ENCODE results near the gene ARL2. TPM values are rescaled to one million over a fixed set of nuclear protein-coding genes. Genes with fewer than 3 reads are reported as not detected.

ARL2 gene
- total RNA-seq, 3 donors from 2014 or later, result 84.9 to 104 (median 104) TPM

- H3K4me1 Mint-ChIP-seq (ENCODE audit: low read depth), result peaks cover 24% of the 10 kb centered on the region
- H3K9me3 Mint-ChIP-seq, result no peaks in the 10 kb centered on the region
- no peaks in the 10 kb centered on the region for H3K27me3 Mint-ChIP-seq (ENCODE audit: low read depth)
- DNase-seq (no peak), ATAC-seq (no peak)
- peaks cover 4% of the 10 kb centered on the region for H3K36me3 Mint-ChIP-seq (ENCODE audit: insufficient read depth)
- no peak overlapping the region for H3K4me3 Mint-ChIP-seq
These were observed 31.8 kb downstream of the ARL2 start for GRCh38 chr11:65045728-65046127.

DNA sequence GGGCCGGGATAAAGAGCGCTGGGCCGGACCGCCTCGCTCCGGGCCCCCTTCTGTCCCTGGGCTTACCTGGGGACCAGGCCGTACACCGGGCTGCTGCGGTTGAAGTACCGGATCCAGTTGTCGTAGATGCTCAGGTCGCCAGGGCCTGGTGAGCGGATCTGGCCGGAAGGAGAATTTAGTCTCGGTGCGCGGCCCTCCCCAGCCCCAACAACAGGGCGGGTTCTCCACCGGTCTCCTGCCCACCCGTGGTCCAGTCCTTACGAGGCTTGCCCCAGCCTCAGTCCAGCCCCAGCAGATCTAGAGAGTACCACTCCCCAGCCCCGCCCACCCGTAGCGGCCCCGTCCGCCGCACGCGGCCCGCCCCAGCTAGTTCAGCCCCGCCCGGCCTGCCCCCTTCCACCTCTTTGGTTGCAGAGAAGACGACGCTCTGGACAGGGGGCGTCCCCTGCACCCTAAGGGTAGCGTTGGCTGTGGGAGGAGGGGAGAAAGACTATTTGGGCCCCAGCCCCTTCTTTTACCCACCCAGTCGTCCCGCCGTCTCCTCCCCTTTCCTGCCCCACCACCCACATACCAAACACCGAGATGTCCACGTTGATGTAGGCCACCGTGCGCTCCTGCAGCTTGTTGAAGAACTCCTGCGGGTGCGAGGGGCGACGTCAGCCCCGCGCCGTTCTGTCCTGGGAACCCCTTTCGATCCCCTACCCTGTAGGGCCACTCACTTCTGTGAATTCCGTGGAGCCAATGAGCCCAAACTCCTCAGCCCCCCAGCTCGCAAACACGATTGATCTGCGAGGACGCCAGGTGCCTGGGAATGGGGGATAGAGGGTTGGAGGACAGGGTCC is 33.8 kb downstream of the ARL2 start:
- peak overlapping the region; percentile 79 for H3K4me3 Mint-ChIP-seq
- peaks cover 20% of the 10 kb centered on the region for H3K4me1 Mint-ChIP-seq (ENCODE audit: low read depth)
- ATAC-seq (peak; percentile 66 to 74), DNase-seq (no peak)
- H3K36me3 Mint-ChIP-seq (ENCODE audit: insufficient read depth), result peaks cover 4% of the 10 kb centered on the region
- no peaks in the 10 kb centered on the region for H3K9me3 Mint-ChIP-seq
- H3K27me3 Mint-ChIP-seq (ENCODE audit: low read depth), result no peaks in the 10 kb centered on the region

- DNase-seq (no peak), ATAC-seq (no peak)
- Mint-ChIP-seq H3K9me3 (no peaks in the 10 kb centered on the region), H3K36me3 (ENCODE audit: insufficient read depth) (no peaks in the 10 kb centered on the region), H3K27me3 (ENCODE audit: low read depth) (no peaks in the 10 kb centered on the region), H3K4me3 (no peak overlapping the region), H3K4me1 (ENCODE audit: low read depth) (peaks cover 28% of the 10 kb centered on the region)
These were observed 37.5 kb downstream of the ARL2 start for GRCh38 chr11:65051398-65051858.

GRCh38 chr11:65053827-65054508 is 40.0 kb downstream of the ARL2 start:
- Mint-ChIP-seq H3K4me3 (peak overlapping the region; percentile 29), H3K9me3 (no peaks in the 10 kb centered on the region), H3K36me3 (ENCODE audit: insufficient read depth) (no peaks in the 10 kb centered on the region), H3K4me1 (ENCODE audit: low read depth) (peaks cover 13% of the 10 kb centered on the region), H3K27me3 (ENCODE audit: low read depth) (no peaks in the 10 kb centered on the region)
- ATAC-seq (peak; percentile 27 to 32), DNase-seq (no peak)

- H3K9me3 Mint-ChIP-seq, result no peaks in the 10 kb centered on the region
- H3K27me3 Mint-ChIP-seq (ENCODE audit: low read depth), result no peaks in the 10 kb centered on the region
- H3K4me3 Mint-ChIP-seq, result no peak overlapping the region
- ATAC-seq, result no peak
- H3K36me3 Mint-ChIP-seq (ENCODE audit: insufficient read depth), result no peaks in the 10 kb centered on the region
- no peak for DNase-seq
- H3K4me1 Mint-ChIP-seq (ENCODE audit: low read depth), result peaks cover 13% of the 10 kb centered on the region
These were observed 41.6 kb downstream of the ARL2 start for GRCh38 chr11:65055538-65055937.

DNA sequence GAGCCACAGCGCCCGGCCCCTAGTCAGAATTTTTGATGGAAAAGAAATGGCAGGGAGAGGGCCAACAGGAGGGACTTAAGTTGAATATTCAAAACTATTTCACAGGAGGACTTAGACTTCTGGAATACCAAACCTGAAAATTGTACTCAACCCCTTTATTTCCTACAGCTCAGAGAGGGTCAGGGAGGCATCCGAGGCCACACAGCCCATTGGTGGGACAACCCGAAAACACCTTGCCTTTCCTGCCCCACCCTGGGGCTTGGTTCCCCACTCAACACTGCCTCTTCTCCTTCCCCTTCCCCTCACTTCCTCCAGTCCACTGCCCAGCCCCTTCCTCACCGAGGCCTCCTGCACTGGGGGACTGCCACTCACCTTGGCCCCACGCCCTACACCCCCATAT is 43.0 kb downstream of the ARL2 start:
- Mint-ChIP-seq H3K4me3 (no peak overlapping the region), H3K9me3 (no peaks in the 10 kb centered on the region)

GRCh38 chr11:65057526-65057925 is 43.6 kb downstream of the ARL2 start:
- ATAC-seq, result no peak
- Mint-ChIP-seq H3K4me3 (no peak overlapping the region), H3K36me3 (ENCODE audit: insufficient read depth) (no peaks in the 10 kb centered on the region), H3K9me3 (no peaks in the 10 kb centered on the region), H3K27me3 (ENCODE audit: low read depth) (peaks cover 3% of the 10 kb centered on the region), H3K4me1 (ENCODE audit: low read depth) (peaks cover 13% of the 10 kb centered on the region)
- DNase-seq, result no peak

More for the DNA sequence above, 43.0 kb downstream of the ARL2 start:
- Mint-ChIP-seq H3K27me3 (ENCODE audit: low read depth) (peaks cover under 1% of the 10 kb centered on the region), H3K36me3 (ENCODE audit: insufficient read depth) (no peaks in the 10 kb centered on the region), H3K4me1 (ENCODE audit: low read depth) (peaks cover 13% of the 10 kb centered on the region)
- DNase-seq, result no peak
- ATAC-seq, result no peak

DNA sequence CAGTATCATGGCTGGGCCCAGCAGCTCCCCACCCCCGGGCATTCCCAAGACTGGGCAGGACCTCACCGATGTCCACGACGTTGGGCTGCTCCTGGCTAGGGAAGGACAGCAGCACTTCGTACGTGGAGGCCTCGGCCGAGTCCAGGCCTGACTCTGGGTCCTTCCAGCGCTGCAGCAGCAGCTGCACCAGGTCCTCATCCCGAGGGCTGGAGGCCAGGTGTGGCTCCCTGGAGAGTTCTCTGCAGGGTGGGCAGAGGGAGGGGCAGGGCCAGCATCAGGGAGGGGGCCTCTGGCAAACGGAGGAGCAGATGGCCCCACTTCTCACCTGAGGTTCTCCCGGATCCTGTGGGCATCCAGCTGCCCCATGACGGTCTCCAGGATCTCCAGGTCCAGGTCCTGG is 44.1 kb downstream of the ARL2 start:
- Mint-ChIP-seq H3K4me3 (no peak overlapping the region), H3K9me3 (no peaks in the 10 kb centered on the region), H3K27me3 (ENCODE audit: low read depth) (peaks cover 3% of the 10 kb centered on the region), H3K36me3 (ENCODE audit: insufficient read depth) (no peaks in the 10 kb centered on the region), H3K4me1 (ENCODE audit: low read depth) (peaks cover 13% of the 10 kb centered on the region)
- DNase-seq, result no peak
- no peak for ATAC-seq

- ATAC-seq (no peak), DNase-seq (no peak)
- peaks cover 10% of the 10 kb centered on the region for H3K4me1 Mint-ChIP-seq (ENCODE audit: low read depth)
- no peaks in the 10 kb centered on the region for H3K9me3 Mint-ChIP-seq
- no peaks in the 10 kb centered on the region for H3K36me3 Mint-ChIP-seq (ENCODE audit: insufficient read depth)
- no peak within 1 kb of the TSS for H3K4me3 Mint-ChIP-seq
- H3K27me3 Mint-ChIP-seq (ENCODE audit: low read depth), result peaks cover 3% of the 10 kb centered on the region
These were observed 44.6 kb downstream of the ARL2 start, which contains the start of gene NAALADL1 for GRCh38 chr11:65058419-65059054. TSS of gene NAALADL1 (minus strand) at chr11:65058553. CDS start at chr11:65058521, 32 bp downstream.

- DNase-seq, result no peak
- H3K4me1 Mint-ChIP-seq (ENCODE audit: low read depth), result peaks cover under 1% of the 10 kb centered on the region
- no peaks in the 10 kb centered on the region for H3K9me3 Mint-ChIP-seq
These were observed 45.6 kb downstream of the ARL2 start for GRCh38 chr11:65059523-65059922.

GRCh38 chr11:65059959-65060824 is 46.2 kb downstream of the ARL2 start:
- Mint-ChIP-seq H3K36me3 (ENCODE audit: insufficient read depth) (no peaks in the 10 kb centered on the region), H3K4me3 (no peak overlapping the region), H3K9me3 (no peaks in the 10 kb centered on the region), H3K4me1 (ENCODE audit: low read depth) (no peaks in the 10 kb centered on the region), H3K27me3 (ENCODE audit: low read depth) (peaks cover 3% of the 10 kb centered on the region)
- DNase-seq (no peak), ATAC-seq (no peak)

More at GRCh38 chr11:65059523-65059922, 45.6 kb downstream of the ARL2 start:
- Mint-ChIP-seq H3K36me3 (ENCODE audit: insufficient read depth) (no peaks in the 10 kb centered on the region), H3K4me3 (no peak overlapping the region), H3K27me3 (ENCODE audit: low read depth) (peaks cover 3% of the 10 kb centered on the region)
- no peak for ATAC-seq

GRCh38 chr11:65060913-65061408 is 47.0 kb downstream of the ARL2 start:
- ATAC-seq, result no peak
- Mint-ChIP-seq H3K4me1 (ENCODE audit: low read depth) (no peaks in the 10 kb centered on the region), H3K9me3 (no peaks in the 10 kb centered on the region), H3K27me3 (ENCODE audit: low read depth) (peaks cover 3% of the 10 kb centered on the region), H3K4me3 (no peak overlapping the region), H3K36me3 (ENCODE audit: insufficient read depth) (no peaks in the 10 kb centered on the region)
- DNase-seq, result no peak

GRCh38 chr11:65063532-65063931 is 49.6 kb downstream of the ARL2 start:
- peak in 1 of 2 donors; percentile 38 for ATAC-seq
- Mint-ChIP-seq H3K27me3 (ENCODE audit: low read depth) (peaks cover 3% of the 10 kb centered on the region), H3K4me1 (ENCODE audit: low read depth) (no peaks in the 10 kb centered on the region), H3K9me3 (no peaks in the 10 kb centered on the region), H3K36me3 (ENCODE audit: insufficient read depth) (no peaks in the 10 kb centered on the region), H3K4me3 (no peak overlapping the region)
- no peak for DNase-seq
